ENCODE data around the gene PSG11.
"Not testable (repeated sequence)": the region's sequence is repeated elsewhere in the genome, so short reads cannot be mapped to it uniquely, and the experiment has no call there.

The PSG11 gene

DNA sequence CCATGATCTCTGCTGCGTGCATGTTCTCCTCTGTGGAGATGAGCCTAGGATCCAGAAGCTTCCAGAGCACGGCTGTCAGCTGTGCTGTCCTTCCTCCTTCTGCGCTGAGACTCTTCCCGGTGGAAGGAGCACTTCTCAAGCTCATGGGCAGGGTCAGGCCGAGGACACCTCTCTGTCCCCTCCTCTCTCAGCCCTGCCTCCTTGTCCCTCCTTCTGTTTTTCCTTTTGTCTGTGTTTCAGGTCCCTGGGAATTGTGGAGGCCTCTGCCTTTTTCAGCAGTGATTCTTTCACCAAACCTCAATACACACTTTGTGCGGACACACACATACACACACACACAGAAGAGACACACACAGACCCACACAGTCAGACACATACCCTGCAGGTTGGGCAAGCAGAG, at the start of gene PSG11:
PSG11 (minus strand) TSS at position 101 of the 400 bp plus-strand sequence; CDS start at position 4, 97 bp downstream.
- DNase-seq = not testable (repeated sequence)

DNA sequence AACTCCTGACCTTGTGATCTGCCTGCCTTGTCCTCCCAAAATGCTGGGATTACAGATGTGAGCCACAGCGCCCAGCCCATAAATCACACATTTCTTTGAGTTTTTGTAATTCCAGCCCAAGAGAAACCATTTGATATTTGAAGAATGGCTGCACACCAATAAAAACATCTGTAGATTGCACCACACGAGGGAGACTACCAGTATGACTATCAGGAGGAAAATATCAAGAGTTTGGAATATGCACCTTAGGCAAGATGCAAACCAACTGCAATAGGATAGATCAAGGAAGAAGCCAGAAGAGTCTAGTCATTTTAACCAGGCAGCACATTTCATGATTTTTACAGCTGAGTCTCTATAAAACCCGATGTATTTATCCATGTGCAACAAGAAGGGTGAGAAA, 36.1 kb upstream of the PSG11 start:
- not testable (repeated sequence) for DNase-seq

DNA sequence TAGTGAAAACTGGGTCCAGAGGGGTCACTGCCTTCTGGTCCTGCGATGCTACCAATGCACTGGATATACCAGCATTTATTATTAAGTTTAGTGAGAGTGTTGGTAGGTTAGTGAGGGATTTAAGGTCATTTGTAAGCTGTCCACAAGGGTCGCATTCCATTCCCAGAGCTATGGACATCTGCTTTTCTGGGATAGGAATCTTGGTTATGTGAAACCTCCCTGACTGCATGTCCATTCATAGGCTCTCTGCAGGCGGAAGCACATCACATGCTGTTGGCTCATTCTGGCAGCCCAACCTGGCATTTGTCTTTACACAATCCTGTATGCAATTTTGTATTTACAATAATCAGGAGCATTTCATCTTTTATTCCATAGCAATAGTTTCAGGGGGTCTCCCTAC, 35.1 kb upstream of the PSG11 start:
- not testable (repeated sequence) for DNase-seq

DNA sequence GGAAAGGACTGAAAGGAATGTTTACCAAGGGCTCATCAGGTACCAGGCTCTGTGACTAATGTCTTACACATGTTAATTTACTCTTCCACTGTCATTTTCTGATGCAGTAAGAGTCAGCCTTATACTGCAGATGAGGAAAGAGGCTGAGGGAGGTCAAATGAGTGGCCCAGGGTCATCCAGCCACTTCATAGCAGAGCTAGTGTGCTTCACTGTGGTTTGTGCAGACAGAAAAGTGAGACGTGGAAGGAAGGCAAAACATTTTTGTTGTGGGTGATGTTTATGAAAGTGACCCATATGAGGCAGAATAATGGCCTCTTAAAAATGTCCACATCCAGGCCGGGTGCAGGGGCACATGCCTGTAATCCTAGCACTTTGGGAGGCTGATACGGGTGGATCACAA, 34.0 kb upstream of the PSG11 start:
- DNase-seq = not testable (repeated sequence)

DNA sequence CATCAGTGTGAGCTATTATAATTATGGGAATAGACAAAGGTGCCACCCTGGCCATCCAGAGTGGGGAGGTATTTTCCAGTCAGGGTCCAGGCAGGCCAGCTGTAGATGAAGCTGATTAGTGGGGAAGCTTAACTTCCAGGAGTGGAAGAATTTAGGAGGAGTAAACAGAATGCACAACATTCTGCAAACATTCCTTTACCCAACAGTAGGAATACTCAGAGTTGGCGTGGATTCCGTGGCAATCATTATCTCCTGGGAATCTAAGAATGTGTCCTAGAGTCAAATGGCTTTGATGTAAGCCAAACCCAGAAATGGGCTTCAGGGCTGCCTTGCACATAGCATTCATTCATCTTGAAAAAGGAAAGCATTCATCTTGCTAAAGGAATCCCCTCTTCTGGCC, 33.2 kb upstream of the PSG11 start:
- not testable (repeated sequence) for DNase-seq

DNA sequence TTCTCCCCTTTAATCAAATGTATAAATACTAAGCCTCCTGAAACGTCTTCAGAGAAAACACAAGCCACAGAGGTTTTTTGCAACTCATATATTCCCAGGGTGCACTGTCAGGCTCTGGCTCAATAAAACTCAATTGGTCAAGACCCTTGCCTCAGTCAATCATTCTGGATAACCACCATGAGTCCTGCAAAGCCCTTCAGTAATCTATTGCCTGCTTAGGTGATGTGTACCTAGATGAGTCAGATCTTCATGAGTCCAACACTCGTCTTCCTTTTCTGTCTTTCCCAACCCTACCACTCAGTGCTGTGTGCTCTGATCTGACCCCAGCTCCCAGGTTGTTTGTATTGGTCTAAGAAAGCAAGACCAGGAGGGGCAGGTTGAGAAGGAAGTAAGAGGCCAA, 32.2 kb upstream of the PSG11 start:
- not testable (repeated sequence) for DNase-seq

DNA sequence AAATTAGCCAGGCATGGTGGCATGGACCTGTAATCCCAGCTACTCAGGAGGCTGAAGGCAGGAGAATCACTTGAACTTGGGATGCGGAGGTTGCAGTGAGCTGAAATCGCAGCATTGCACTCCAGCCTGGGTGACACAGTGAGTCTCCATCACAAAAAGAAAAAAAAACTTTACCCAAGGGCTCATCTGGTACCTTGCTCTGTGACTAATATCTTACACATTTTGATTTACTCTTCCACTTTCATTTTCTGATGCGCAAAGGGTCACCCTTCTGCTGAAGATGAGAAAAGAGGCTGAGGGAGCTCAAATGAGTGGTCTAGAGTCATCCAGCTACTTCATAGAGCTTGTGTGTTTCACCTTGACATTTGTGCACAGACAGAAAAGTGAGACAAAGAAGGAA, 21.7 kb upstream of the PSG11 start:
- DNase-seq = not testable (repeated sequence)

DNA sequence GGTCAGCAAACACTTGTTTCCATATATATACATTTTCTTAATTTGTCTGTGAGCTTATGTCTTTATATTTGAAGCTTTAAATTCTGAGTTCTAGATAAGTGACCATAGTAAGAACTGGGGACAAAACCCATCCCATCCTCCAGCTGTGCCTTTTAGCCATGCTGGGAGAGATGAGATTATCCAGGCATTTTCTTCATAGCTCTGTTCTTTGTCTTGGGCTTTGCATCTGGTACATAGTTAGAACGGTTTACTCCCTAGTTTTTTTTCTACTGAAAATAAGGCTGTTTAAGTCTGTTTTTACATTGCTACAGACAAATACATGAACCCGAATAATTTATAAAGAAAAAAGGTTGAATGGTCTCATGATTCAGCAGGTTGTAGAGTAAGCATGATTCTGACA, 20.3 kb upstream of the PSG11 start:
- DNase-seq = not testable (repeated sequence)

DNA sequence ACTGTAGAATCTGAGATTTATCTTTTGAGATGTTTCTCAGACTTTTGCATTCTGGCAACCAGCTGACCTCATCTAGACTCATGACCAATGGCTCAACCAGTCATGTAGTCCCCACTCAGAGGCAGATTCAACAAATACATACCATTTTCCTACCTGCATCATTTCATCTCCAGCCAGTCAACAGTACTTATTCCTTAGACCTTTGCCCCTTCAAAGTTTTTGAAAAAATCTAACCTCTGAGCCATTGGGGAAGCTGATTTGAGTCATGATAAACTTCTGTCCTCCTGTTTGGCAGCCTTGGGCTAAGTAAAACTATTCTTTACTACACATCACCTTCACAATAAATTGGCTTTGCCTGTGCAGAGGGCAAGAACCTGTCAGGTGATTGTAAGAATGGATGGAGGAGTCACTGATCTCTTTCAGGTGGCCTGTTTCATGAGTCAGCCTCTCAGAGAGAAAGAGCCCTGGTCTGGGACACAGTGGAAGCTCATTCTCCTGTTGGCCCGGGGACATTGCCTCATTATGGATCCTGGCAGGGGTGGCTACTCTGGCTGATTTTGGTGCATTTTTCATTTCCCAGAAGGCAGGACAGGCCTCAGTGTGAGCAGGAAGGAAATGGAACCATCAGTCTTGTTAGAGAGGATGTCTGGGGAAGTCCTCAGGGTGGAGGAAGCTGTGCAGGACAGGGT, 17.4 kb upstream of the PSG11 start:
- not testable (repeated sequence) for DNase-seq

DNA sequence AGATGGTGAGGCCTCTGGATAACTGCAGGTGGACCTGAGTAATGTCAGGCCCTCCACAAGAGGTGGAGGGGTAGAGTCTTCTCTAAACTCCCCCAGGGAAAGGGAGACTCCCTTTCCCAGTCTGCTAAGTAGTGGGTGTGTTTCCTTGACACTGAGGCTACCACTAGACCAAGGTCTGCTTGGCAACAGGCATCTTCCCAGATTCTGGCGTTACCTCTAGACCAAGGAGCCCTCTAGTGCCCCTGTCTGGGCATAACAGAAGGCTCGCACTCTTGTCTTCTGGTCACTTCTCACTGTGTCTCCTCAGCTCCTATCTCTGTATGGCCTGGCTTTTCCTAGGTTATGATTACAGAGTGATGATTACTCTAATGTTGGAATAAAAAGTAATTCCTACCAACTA, 5.4 kb upstream of the PSG11 start:
- peak; percentile 3 for DNase-seq

DNA sequence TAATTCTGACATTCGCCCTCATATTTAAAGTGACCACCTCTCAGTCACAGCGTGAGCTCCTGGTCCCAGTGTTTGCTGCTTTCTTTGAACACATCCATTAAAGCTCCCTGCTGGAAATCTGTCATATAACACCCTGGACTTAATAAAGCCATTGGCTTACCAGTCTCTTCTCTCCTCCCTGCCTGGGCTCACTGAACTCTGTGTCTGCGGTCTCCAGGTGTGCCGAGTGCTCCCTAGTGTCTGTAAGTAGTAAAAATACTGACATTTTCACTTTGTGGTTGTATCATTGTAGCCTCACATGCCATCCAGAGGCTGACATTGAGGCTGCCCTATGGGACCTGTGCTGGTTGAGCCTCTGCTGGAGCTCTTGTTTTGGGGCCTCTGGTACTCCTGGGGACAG, 2.6 kb upstream of the PSG11 start:
- no peak for DNase-seq

DNA sequence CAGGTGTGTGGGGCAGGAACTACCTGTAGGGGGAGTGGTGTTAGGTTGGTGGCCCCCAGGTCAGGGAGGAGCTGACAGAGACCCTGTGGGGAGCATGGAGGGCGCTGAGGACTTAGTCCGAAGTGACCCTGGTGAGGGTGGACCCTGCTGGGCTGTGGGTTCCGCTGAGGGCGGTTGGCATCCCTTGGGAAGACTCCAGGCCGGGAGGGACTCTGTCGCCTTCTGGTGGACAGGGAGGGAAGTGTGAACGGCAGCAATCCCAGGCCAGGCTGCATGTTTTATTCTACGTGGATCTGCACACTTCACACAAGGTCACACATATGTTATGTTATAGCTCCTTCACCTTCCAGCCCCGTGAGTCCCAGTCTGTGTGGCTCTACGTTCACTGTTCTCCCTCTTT, 1.7 kb upstream of the PSG11 start:
- DNase-seq = not testable (repeated sequence)

DNA sequence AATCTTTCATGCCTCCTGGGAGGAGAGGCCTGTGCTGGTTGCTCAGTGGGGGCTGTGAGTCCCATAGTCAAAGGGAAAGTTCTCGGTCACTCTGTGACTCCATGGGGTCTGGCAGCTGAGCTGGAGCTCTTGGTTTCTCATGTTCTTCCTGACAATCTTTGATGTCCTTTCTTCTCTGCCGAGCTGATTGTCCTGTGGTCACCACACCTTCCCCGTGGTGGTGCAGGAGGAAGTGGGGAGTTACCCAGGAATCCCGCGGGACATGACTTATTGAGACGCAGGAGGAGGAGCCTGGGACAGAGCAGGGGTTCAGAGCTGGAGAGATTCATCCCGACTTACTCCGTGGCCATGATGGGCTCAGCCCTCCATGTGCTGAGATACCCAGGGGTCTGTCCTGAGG, 792 bp upstream of the PSG11 start:
- not testable (repeated sequence) for DNase-seq

DNA sequence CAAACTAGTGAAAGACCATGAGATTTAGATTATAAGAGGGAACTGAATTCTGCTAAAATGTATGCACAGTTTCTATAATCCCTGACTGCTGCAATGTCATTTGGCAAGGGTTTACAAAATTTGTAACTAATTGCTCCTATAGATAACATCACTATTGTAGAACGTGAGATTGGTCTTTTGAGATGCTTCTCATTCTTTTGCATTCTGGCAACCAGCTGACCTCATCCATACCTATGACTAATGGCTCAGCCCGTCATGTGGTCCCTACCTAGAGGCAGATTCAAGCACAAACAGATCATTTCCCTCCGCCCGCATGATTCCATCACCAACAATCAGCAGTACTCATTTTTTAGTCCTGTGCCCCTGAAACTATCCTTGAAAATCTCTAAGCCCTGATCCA, 4.2 kb downstream of the PSG11 start:
- not testable (repeated sequence) for DNase-seq

DNA sequence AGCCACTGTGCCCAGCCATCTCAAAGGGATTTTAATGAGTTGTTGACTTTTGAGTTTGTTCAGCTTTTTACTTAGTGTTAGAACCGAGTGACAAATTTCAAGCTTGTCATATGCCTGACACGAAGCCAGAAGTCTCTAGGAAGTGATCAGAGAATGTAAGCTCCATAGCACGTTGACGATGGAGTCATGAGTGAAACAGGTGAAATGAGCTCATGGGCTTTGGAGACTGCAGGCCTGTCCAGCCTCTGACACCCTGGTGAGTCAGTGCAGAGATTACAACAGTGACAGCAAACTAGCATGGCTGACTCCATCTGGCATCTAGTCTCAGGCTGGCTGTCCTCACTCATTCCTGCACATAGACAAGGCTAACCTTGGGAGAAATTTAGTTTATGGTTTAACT, 4.6 kb downstream of the PSG11 start:
- not testable (repeated sequence) for DNase-seq

DNA sequence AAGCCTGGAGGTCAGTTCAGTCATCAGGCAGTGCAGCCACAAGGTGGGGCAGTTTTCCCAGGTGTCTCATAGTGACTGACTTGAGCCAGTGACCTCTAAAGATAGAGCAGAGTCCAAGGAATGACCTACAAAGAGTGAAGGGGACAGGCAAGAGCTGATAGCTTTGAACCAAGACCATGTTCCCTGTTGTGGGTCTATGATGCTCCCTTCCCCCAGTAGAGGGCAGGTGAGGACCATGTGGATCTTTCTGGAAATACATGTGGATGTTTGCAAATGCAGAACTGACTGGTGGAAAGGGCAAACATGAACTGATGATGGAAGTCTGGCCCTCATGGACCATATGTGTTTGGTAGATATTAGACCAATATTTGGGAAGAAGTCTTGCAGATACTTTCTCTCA, 6.7 kb downstream of the PSG11 start:
- DNase-seq = not testable (repeated sequence)

DNA sequence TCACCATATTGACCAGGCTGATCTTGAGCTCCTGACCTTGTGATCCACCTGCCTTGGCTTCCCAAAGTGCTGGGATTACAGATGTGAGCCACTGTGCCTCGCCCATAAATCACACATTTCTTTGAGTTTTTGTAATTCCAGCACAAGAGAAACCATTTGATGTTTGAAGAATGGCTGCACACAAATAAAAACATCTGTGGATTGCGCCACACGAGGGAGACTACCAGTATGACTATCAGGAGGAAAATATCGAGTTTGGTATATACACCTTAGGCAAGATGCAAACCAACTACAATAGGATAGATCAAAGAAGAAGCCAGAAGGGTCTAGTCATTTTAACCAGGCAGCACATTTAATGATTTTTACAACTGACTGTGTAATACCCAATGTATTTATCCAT, 20.4 kb downstream of the PSG11 start:
- DNase-seq = not testable (repeated sequence)

DNA sequence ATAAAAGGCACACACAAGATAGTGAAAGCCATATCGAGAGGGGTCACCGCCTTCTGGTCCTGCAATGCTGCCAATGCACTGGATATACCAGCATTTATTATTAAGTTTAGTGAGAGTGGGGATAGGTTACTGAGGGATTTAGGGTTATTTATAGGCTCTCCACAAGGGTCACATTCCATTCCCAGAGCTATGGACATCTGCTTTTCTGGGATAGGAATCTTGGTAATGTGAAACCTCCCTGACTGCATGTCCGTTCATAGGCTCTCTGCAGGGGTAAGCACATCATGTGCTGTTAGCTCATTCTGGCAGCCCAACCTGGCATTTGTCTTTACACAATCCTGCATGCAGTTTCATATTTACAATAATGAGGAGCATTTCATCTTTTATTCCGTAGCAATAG, 21.4 kb downstream of the PSG11 start:
- not testable (repeated sequence) for DNase-seq

DNA sequence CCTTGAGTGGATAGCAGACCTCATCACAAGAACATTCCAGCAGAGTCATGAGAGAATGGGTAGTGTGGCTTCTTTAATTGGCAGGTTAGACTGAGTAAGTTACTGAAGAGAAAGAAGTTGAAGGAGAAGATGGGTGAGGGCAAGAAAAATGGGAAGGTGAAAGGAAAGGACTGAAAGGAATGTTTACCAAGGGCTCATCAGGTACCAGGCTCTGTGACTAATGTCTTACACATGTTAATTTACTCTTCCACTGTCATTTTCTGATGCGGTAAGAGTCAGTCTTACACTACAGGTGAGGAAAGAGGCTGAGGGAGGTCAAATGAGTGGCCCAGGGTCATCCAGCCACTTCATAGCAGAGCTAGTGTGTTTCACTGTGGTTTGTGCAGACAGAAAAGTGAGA, 22.6 kb downstream of the PSG11 start:
- not testable (repeated sequence) for DNase-seq

DNA sequence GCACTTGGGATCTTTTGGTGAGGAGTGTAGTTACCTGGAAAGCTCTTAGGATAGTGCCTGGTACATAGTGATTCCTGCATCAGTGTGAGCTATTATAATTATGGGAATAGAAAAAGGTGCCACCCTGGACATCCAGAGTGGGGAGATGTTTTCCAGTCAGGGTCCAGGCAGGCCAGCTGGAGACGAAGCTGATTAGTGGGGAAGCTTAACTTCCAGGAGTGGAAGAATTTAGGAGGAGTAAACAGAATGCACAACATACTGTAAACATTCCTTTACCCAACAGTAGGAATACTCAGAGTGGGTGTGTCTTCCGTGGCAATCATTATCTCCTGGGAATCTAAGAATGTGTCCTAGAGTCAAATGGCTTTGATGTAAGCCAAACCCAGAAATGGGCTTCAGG, 23.3 kb downstream of the PSG11 start:
- DNase-seq = not testable (repeated sequence)

DNA sequence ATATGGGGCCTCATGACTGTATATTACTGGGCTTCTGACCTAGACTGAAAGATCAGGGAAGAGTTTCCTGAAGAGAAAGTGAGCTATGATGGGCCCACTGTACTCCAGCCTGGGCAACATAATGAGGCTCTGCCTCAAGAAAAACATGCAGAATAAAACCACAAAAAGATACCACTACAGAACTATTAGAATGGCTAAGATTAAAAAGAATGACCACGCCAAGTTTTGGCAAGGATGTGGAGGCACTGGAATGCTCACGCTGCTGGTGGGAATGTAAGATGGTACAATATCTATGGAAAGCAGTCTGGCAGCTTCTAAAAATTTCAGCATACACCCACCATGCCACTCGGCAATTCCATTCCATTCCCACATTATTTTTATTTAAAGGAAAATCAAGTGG, 30.1 kb downstream of the PSG11 start:
- DNase-seq = not testable (repeated sequence)

DNA sequence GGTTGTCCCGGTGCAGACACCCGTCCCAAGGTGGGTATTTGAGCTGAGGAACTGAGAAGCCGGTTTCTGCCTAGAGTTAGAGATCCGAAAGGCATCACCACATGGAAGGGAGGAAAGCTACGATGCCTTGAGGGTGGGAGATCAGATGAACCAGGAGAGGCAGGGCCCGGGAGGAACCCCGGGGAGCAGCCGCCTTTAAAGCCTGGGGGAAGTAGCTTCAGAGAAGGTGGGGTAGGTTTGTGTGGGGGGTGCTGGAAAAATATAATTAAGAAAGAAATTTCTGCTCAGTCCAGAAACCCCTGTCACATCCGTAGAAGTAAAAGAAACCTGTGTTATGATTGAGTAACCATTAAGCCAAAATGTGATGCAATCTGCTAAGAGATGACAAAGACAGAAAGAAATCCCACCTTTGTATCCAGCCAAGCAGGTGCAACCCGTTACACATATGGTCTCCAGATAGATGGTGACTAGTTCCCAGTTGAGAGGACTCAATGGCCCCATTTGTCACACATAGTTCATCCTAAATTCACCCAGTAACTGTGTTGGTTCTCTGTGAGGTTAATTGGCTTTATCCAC, 34.2 kb downstream of the PSG11 start:
- not testable (repeated sequence) for DNase-seq

DNA sequence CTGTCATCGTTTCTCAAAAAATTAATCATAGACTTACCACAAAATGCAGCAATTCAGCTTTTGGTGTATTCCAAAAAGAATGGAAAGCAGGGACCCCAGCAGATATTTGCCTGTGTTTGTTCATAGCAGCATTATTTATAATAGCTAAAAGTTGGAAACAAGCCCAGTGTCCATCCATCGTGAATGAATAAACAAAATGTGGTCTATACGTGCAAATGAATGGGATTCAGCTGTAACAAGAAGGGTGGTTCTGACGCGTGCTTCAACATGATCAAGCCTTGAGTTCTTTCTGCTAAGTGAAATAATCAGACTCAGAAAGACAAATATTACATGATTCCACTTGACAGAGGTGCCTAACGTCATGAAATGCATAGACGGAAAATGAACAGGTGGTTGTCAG, 36.4 kb downstream of the PSG11 start:
- DNase-seq = no peak

DNA sequence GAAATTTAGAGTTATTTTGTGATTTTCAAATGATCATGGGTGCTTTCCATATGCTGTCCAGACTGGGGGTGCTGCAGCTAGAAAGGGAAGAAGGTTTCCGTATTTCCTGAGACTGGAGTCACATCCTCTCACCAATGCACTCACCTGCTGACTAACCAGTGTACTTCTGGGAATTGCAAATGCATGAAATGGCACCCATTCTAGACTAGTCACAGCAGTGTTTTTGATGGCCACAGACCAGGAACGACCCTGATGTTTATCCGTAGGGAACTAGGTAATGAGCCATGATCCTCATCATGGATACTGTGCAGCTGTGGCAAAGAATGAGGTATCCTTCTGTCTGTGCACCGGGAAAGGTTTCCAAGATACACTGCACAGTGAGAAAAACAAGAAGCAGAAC, 37.1 kb downstream of the PSG11 start:
- DNase-seq = not testable (repeated sequence)

DNA sequence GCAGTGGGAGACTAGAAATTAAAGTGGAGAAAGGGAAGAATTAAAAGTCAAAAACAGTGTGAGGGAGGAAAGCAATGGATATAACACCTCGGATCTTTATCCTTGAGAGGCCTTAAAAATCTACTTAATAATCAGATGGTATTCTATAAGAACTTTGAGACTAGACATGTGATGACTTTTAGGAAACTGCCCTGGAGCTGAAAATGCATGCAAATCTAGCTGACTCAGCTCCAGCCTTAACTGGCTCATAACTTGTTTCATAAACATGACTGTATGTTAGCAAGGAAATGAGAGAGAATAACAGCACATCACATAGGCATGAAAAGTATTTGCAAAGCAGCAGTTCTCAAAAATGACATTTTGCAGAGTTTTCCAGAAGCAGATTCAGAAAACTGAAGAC, 38.1 kb downstream of the PSG11 start:
- not testable (repeated sequence) for DNase-seq

Data from hematopoietic multipotent progenitor cell treated with erythropoietin and hydrocortisone succinate and interleukin-3 and kit ligand, for 6 days (in vitro differentiated cells).